ENCODE results near the gene NEU4.
"Not testable (repeated sequence)": the region's sequence is repeated elsewhere in the genome, so short reads cannot be mapped to it uniquely, and the experiment has no call there.

Gene NEU4

GRCh38 chr2:241799522-241800197 is 9.3 kb upstream of the NEU4 start:
- DNase-seq: no peak

- DNase-seq: not testable (repeated sequence)
These were observed 8.6 kb upstream of the NEU4 start for GRCh38 chr2:241800198-241800903.

- no peak for DNase-seq
These were observed 7.2 kb upstream of the NEU4 start for GRCh38 chr2:241801611-241802420.

GRCh38 chr2:241802421-241803318 is 6.3 kb upstream of the NEU4 start:
- no peak for DNase-seq

GRCh38 chr2:241803387-241804325 is 5.3 kb upstream of the NEU4 start:
- DNase-seq: no peak

- DNase-seq: no peak
These were observed 4.4 kb upstream of the NEU4 start for GRCh38 chr2:241804326-241805229.

GRCh38 chr2:241806217-241806616 is 2.8 kb upstream of the NEU4 start:
- DNase-seq: not testable (repeated sequence)

- DNase-seq: no peak
These were observed 807 bp upstream of the NEU4 start for GRCh38 chr2:241808051-241808720.

- DNase-seq: no peak
These were observed 652 bp downstream of the NEU4 start for GRCh38 chr2:241809383-241810306.

GRCh38 chr2:241810307-241811200 is 1.6 kb downstream of the NEU4 start:
- DNase-seq: no peak

GRCh38 chr2:241811201-241811951 is 2.4 kb downstream of the NEU4 start:
- DNase-seq: no peak

GRCh38 chr2:241811952-241812729 is 3.1 kb downstream of the NEU4 start:
- no peak for DNase-seq

GRCh38 chr2:241812730-241813643 is 4.0 kb downstream of the NEU4 start:
- DNase-seq: no peak

GRCh38 chr2:241813644-241814392 is 4.8 kb downstream of the NEU4 start:
- no peak for DNase-seq
